Mesothelial cell of epicardium (in vitro differentiated cells): ENCODE data around the gene SEMA3F. TPM values are rescaled to one million over a fixed set of nuclear protein-coding genes. Genes with fewer than 3 reads are reported as not detected.

Experiments
- DNase-seq, 2 experiments: peaks; one replicate each; pipeline ENCODE4 v3.0.0; 2021; ENCODE audit warnings: low spot score in 2 of 2; ENCODE audit not compliant: unreplicated experiment in 2 of 2
- H3K27ac Mint-ChIP-seq: 2 replicates; pipeline ENCODE4 v1.8.0; 2021; ENCODE audit warnings: mixed read lengths
- H3K27me3 Mint-ChIP-seq: 2 replicates; pipeline ENCODE4 v1.8.0; 2021; ENCODE audit warnings: low read depth, mixed read lengths
- H3K36me3 Mint-ChIP-seq: 2 replicates; pipeline ENCODE4 v1.8.0; 2021; ENCODE audit warnings: mixed read lengths
- H3K4me1 Mint-ChIP-seq: 2 replicates; pipeline ENCODE4 v1.8.0; 2021; ENCODE audit warnings: mixed read lengths
- H3K4me3 Mint-ChIP-seq: 2 replicates; pipeline ENCODE4 v1.8.0; 2021; ENCODE audit warnings: mild to moderate bottlenecking, moderate library complexity, mixed read lengths
- H3K9me3 Mint-ChIP-seq: 2 replicates; pipeline ENCODE4 v1.8.0; 2021; ENCODE audit warnings: mixed read lengths
- CTCF ChIP-seq: fragments of 200-600 bp; sonication (generic); IDR thresholded peaks from one replicate; pipeline ENCODE4 v1.5.0; 2021; ENCODE audit warnings: antibody characterized with exemption; ENCODE audit not compliant: unreplicated experiment
- total RNA-seq: library from RNA; stranded (reverse); gene quantifications from 3 replicates; pipeline ENCODE4 v1.2.1, GENCODE V29; 2021

Gene SEMA3F
- total RNA-seq, 1 donor from 2014 or later = 99.1 TPM

DNA sequence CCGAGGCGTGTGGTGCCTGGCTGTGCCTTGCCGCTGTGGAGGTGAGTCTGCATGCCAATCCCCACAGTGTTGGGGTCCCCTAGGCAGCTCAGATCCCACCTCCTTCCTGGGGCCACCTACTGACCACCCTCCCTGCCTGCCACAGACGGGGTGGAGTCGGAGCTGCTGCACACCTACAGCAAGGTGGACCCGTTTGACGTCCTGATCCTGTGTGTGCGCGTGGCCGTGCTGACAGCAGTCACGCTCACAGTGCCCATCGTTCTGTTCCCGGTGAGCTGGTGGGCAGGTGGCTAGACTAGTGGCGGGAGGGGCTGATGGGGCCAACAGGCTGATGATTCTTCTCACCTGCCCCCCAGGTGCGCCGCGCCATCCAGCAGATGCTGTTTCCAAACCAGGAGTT is 63.3 kb downstream of the SEMA3F start:
- Mint-ChIP-seq H3K4me1 (no peaks in the 10 kb centered on the region), H3K36me3 (no peaks in the 10 kb centered on the region), H3K4me3 (no peak overlapping the region), H3K27ac (no peak overlapping the region), H3K27me3 (no peaks in the 10 kb centered on the region), H3K9me3 (no peaks in the 10 kb centered on the region)
- TF ChIP-seq CTCF = no peak
- no peak for DNase-seq

DNA sequence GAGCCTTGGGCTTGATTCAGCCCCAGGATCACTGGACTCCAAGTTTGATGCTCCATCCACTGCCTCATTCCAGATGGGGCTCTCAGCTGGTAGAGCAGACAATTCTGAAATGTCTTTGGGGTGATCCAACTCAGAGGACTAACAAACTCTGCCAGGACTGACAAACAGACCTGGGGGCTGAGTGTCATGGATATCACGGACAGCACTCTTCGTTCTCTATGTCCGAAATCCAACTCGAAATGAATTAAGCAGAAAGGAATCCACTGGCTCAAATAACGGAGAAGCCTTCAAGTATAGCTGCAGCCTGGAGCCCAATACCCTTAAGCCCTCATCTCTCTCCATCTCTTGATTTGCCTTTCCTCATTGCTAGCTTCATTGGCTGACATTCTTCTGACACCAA is 64.2 kb downstream of the SEMA3F start:
- Mint-ChIP-seq H3K27ac (no peak overlapping the region), H3K27me3 (peaks cover 3% of the 10 kb centered on the region), H3K36me3 (no peaks in the 10 kb centered on the region), H3K4me1 (no peaks in the 10 kb centered on the region), H3K4me3 (no peak overlapping the region), H3K9me3 (no peaks in the 10 kb centered on the region)
- no peak for TF ChIP-seq CTCF
- DNase-seq = no peak

DNA sequence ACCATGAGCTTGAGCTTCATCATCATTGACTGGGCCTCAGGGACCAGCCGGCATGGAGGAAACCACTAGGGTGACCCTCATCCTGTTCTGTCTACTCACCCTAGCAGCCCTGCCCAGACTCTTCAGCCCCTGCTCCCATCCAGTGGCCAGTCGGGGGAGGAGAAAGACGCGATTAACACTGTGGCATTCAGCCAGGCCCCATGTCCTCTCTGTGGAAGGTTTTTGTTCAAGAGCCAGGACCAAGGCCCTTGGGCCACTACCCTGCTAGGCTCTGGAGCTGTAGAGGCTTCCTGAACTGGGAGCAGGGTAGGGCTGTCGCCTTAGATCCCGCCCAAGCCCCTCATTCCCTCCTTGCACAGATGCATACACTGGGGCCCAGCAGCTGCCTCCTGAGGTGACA is 65.0 kb downstream of the SEMA3F start:
- no peaks in the 10 kb centered on the region for H3K36me3 Mint-ChIP-seq
- H3K4me3 Mint-ChIP-seq = no peak overlapping the region
- no peaks in the 10 kb centered on the region for H3K4me1 Mint-ChIP-seq
- H3K27me3 Mint-ChIP-seq = peaks cover 7% of the 10 kb centered on the region
- no peak for DNase-seq
- H3K27ac Mint-ChIP-seq = no peak overlapping the region
- TF ChIP-seq CTCF = no peak
- no peaks in the 10 kb centered on the region for H3K9me3 Mint-ChIP-seq

DNA sequence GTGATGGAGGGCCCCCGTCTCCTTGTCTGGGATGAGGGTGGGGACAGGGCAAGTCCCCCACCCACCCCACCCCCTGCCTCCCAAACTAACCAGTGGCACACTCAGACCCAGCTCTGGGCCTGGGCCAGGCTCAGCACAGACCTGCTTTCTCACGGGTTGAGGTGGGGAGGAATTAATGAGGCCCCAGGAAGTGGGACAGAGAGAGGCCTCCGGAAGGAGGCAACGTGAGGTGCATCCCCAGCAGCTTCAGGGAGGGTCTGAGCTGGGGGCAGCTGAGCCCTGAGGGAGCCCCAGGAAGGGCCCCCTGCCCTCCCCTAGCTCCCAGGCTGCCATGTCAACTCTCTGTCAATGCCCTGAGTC is 65.9 kb downstream of the SEMA3F start:
- Mint-ChIP-seq H3K9me3 (no peaks in the 10 kb centered on the region), H3K27ac (no peak overlapping the region), H3K4me1 (peaks cover 2% of the 10 kb centered on the region), H3K4me3 (no peak overlapping the region), H3K36me3 (no peaks in the 10 kb centered on the region), H3K27me3 (peaks cover 10% of the 10 kb centered on the region)
- TF ChIP-seq CTCF = no peak
- DNase-seq = no peak

DNA sequence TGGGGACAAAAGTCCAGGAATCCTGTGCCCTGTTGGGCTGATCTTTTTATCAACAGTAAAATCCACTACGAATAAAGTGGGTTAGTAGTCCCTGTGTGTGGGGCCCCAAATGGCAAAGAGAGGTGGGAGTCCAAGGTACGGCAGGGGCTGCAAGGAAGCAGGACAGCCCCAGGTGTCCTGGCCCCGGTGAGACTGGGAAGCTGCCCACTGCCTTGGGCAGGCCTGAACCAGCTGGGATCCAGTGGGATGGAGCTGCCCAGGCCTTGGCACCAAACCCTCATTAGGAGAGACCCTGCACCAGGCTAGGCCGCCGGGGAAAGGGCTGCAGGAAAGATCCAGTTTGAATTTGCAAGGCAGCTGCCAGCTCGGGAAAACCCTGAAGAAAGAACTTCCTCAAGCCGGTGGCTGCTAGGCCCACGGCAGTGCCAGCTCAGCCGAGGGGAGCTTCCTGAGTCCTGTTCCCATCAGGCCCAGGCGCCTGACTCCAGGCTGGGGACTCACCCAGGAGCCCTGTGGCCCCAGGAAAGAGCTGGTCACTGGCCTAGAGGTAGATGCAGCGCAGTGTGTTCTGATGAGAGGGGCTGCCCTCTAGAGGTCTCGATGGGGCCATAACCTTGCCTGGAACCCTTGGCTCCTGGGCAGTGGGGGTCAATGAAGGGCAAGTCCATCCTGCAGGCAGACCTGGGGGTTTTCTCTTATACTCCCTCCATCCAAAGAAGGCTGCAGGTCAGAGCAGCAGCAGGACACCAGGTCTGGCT is 66.5 kb downstream of the SEMA3F start:
- H3K9me3 Mint-ChIP-seq = no peaks in the 10 kb centered on the region
- H3K27ac Mint-ChIP-seq = no peak overlapping the region
- peaks cover 5% of the 10 kb centered on the region for H3K4me1 Mint-ChIP-seq
- H3K27me3 Mint-ChIP-seq = peaks cover 10% of the 10 kb centered on the region
- DNase-seq = no peak
- H3K4me3 Mint-ChIP-seq = no peak overlapping the region
- TF ChIP-seq CTCF = no peak
- no peaks in the 10 kb centered on the region for H3K36me3 Mint-ChIP-seq

DNA sequence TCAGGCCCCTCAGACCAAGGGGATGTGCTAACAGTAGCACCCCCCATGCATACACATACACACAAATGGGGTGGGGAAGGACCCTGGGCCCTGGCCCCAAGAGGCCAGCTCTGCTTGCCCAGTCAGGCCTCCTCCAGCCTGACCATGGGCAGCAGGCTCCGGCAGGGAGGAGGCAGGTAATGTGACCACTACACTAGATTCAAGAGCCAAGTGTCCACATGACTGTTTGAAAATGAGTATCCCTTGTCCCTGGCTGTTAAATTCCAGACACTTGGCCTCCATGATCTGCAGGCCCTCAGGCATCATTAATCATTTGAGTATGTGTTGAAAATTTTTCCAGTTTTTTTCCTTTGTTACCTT is 67.0 kb downstream of the SEMA3F start:
- Mint-ChIP-seq H3K27ac (no peak overlapping the region), H3K4me3 (no peak overlapping the region), H3K9me3 (no peaks in the 10 kb centered on the region), H3K27me3 (peaks cover 10% of the 10 kb centered on the region), H3K4me1 (peaks cover 10% of the 10 kb centered on the region), H3K36me3 (no peaks in the 10 kb centered on the region)
- DNase-seq = no peak
- TF ChIP-seq CTCF = no peak
